ENCODE results near the gene KCNH6.

Gene KCNH6

DNA sequence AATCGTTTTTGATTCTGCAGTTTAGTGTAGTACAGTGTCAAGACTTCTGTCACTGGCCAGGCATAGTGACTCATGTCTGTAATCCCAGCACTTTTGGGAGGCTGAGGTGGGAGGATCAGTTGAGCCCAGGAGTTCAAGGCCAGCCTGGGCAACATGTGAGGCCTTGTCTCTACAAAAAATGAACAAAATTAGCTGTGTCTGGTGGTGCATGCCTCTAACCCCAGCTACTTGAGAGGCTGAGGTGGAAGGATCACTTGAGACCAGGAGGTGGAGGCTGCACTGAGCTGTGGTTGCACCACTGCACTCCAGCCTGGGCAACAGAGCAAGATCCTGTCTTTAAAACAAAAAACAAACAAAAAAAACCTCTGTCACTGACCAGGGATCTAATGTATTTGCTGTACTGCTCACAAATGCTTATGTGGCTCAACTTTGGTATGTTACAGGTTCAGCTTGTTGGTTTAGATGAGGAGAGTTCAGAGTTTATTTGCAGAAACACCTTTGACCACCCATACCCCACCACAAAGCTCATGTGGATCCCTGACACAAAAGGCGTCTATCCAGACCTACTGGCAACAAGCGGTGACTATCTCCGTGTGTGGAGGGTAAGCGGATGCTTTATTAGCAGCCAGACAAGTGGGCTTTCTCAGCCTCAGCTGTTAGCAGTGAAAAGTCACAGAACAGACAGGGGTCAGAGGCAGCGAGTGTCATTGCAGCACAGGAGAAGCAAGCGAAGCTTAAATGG lies 55.0 kb downstream of the KCNH6 start:
- no peaks in the 10 kb centered on the region for H3K9me3 ChIP-seq (ENCODE audit: control insufficient read depth, low read length)
- peaks cover 25% of the 10 kb centered on the region for H3K79me2 ChIP-seq
- H3K27ac ChIP-seq, result peak overlapping the region; percentile 6
- no peaks in the 10 kb centered on the region for H3K27me3 ChIP-seq (ENCODE audit: control insufficient read depth, insufficient read depth, low read length)
- H3K9ac ChIP-seq, result no peak overlapping the region
- no peak overlapping the region for H3K4me2 ChIP-seq (ENCODE audit: low read length)
- H2AFZ ChIP-seq, result no peak overlapping the region
- no peak overlapping the region for H3K4me3 ChIP-seq (ENCODE audit: low read depth, low read length)
- no peaks in the 10 kb centered on the region for H3K36me3 ChIP-seq (ENCODE audit: control insufficient read depth, insufficient read depth, low read length)
- TF ChIP-seq, protein P1, sequence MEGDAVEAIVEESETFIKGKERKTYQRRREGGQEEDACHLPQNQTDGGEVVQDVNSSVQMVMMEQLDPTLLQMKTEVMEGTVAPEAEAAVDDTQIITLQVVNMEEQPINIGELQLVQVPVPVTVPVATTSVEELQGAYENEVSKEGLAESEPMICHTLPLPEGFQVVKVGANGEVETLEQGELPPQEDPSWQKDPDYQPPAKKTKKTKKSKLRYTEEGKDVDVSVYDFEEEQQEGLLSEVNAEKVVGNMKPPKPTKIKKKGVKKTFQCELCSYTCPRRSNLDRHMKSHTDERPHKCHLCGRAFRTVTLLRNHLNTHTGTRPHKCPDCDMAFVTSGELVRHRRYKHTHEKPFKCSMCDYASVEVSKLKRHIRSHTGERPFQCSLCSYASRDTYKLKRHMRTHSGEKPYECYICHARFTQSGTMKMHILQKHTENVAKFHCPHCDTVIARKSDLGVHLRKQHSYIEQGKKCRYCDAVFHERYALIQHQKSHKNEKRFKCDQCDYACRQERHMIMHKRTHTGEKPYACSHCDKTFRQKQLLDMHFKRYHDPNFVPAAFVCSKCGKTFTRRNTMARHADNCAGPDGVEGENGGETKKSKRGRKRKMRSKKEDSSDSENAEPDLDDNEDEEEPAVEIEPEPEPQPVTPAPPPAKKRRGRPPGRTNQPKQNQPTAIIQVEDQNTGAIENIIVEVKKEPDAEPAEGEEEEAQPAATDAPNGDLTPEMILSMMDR (IDR thresholded peaks at IDR 0.05), result no peak
- peaks cover 9% of the 10 kb centered on the region for H3K4me1 ChIP-seq

GRCh38 chr17:63578769-63579111 lies 55.6 kb downstream of the KCNH6 start:
- Histone ChIP-seq H3K9me3 (ENCODE audit: control insufficient read depth, low read length) (no peaks in the 10 kb centered on the region), H3K9ac (no peak overlapping the region), H3K27me3 (ENCODE audit: control insufficient read depth, insufficient read depth, low read length) (no peaks in the 10 kb centered on the region), H2AFZ (no peak overlapping the region), H3K4me3 (ENCODE audit: low read depth, low read length) (no peak overlapping the region), H3K4me1 (peaks cover 9% of the 10 kb centered on the region), H3K4me2 (ENCODE audit: low read length) (no peak overlapping the region), H3K36me3 (ENCODE audit: control insufficient read depth, insufficient read depth, low read length) (no peaks in the 10 kb centered on the region), H3K27ac (peak overlapping the region; percentile 6), H3K79me2 (peaks cover 27% of the 10 kb centered on the region)
- TF ChIP-seq, protein P1 (IDR thresholded peaks at IDR 0.05), result no peak

- no peak overlapping the region for H3K27ac ChIP-seq
- no peak overlapping the region for H3K4me3 ChIP-seq (ENCODE audit: low read depth, low read length)
- no peak overlapping the region for H3K9ac ChIP-seq
- no peaks in the 10 kb centered on the region for H3K9me3 ChIP-seq (ENCODE audit: control insufficient read depth, low read length)
- H3K4me1 ChIP-seq, result peaks cover 6% of the 10 kb centered on the region
- H3K27me3 ChIP-seq (ENCODE audit: control insufficient read depth, insufficient read depth, low read length), result no peaks in the 10 kb centered on the region
- TF ChIP-seq, protein P1 (IDR thresholded peaks at IDR 0.05), result no peak
- H3K79me2 ChIP-seq, result peaks cover 25% of the 10 kb centered on the region
- H2AFZ ChIP-seq, result no peak overlapping the region
- H3K36me3 ChIP-seq (ENCODE audit: control insufficient read depth, insufficient read depth, low read length), result no peaks in the 10 kb centered on the region
- no peak overlapping the region for H3K4me2 ChIP-seq (ENCODE audit: low read length)
These were observed 56.5 kb downstream of the KCNH6 start for GRCh38 chr17:63579633-63580032.

GRCh38 chr17:63587770-63588169 lies 64.6 kb downstream of the KCNH6 start:
- Histone ChIP-seq H2AFZ (no peak overlapping the region), H3K4me2 (ENCODE audit: low read length) (no peak overlapping the region), H3K9me3 (ENCODE audit: control insufficient read depth, low read length) (no peaks in the 10 kb centered on the region), H3K36me3 (ENCODE audit: control insufficient read depth, insufficient read depth, low read length) (no peaks in the 10 kb centered on the region), H3K9ac (no peak overlapping the region), H3K27me3 (ENCODE audit: control insufficient read depth, insufficient read depth, low read length) (no peaks in the 10 kb centered on the region), H3K27ac (no peak overlapping the region), H3K4me1 (no peaks in the 10 kb centered on the region), H3K4me3 (ENCODE audit: low read depth, low read length) (no peak overlapping the region), H3K79me2 (peaks cover 15% of the 10 kb centered on the region)
- TF ChIP-seq, protein P1 (IDR thresholded peaks at IDR 0.05), result no peak

GRCh38 chr17:63588797-63589196 lies 65.6 kb downstream of the KCNH6 start:
- no peak overlapping the region for H3K9ac ChIP-seq
- no peaks in the 10 kb centered on the region for H3K36me3 ChIP-seq (ENCODE audit: control insufficient read depth, insufficient read depth, low read length)

More at GRCh38 chr17:63588797-63589196, 65.6 kb downstream of the KCNH6 start:
- no peak overlapping the region for H3K4me3 ChIP-seq (ENCODE audit: low read depth, low read length)
- H3K4me1 ChIP-seq, result no peaks in the 10 kb centered on the region
- no peak overlapping the region for H3K27ac ChIP-seq
- H3K27me3 ChIP-seq (ENCODE audit: control insufficient read depth, insufficient read depth, low read length), result no peaks in the 10 kb centered on the region
- H3K4me2 ChIP-seq (ENCODE audit: low read length), result no peak overlapping the region
- TF ChIP-seq, protein P1 (IDR thresholded peaks at IDR 0.05), result no peak
- peaks cover 12% of the 10 kb centered on the region for H3K79me2 ChIP-seq
- no peak overlapping the region for H2AFZ ChIP-seq
- H3K9me3 ChIP-seq (ENCODE audit: control insufficient read depth, low read length), result no peaks in the 10 kb centered on the region

Data from parathyroid adenoma (tissue), 2 donors.